GM10248 (cell line): ENCODE results near the gene EIF3F.
"Not testable (repeated sequence)": the region's sequence is repeated elsewhere in the genome, so short reads cannot be mapped to it uniquely, and the experiment has no call there.

ENCODE experiments used
- CTCF ChIA-PET: fragments of 300-600 bp; sonication (Branson Sonifier 250); formaldehyde crosslinking; extraction: SDS; loops from one replicate; lab custom pipeline; 2021; ENCODE audit warnings: antibody characterized with exemption; lab: Yijun Ruan, JAX
- POLR2A ChIA-PET: fragments of 350-650 bp; sonication (Branson Sonifier 250); formaldehyde crosslinking; extraction: SDS; loops from one replicate; lab custom pipeline; 2020; ENCODE audit warnings: antibody characterized with exemption; lab: Yijun Ruan, JAX
- DNase-seq: peaks from one replicate; pipeline ENCODE4 v3.0.0; 2012; ENCODE audit errors: extremely low spot score
- CTCF ChIP-seq: IDR thresholded peaks from 2 replicates; pipeline ENCODE4 v1.5.1; 2012; ENCODE audit warnings: mild to moderate bottlenecking, low read depth; ENCODE audit errors: extremely low read depth, missing control alignments, control extremely low read depth

Gene EIF3F

GRCh38 chr11:7982582-7983119 lies 4.5 kb upstream of the EIF3F start:
- POLR2A ChIA-PET, result no interaction called here
- no peak for DNase-seq
- CTCF ChIA-PET, result interaction anchor here (0.7 to 1.5 kb wide), 4 partner anchors 12 to 90 kb away, joined by 3 read pairs; no protein-coding TSS in a partner anchor
- no peak for TF ChIP-seq CTCF

- DNase-seq, result no peak
- POLR2A ChIA-PET, result no interaction called here
- CTCF ChIA-PET, result interaction anchor here (1.1 to 4.3 kb wide), 5 partner anchors 7 to 115 kb away, joined by 3 to 72 read pairs (median 9); no protein-coding TSS in a partner anchor
- no peak for TF ChIP-seq CTCF
Observed at GRCh38 chr11:7983832-7984590, 3.1 kb upstream of the EIF3F start.

GRCh38 chr11:7987560-7987883 lies 385 bp downstream of the EIF3F start:
- POLR2A ChIA-PET, DNase-seq: not testable (repeated sequence)
- CTCF ChIA-PET, result interaction anchor here (0.6 to 4.3 kb wide), 29 partner anchors 8 to 888 kb away, joined by 3 to 72 read pairs (median 4); partner anchors contain the start of genes LMO1 and NLRP10

- POLR2A ChIA-PET, result no interaction called here
- no peak for DNase-seq
- TF ChIP-seq CTCF, result no peak
- CTCF ChIA-PET, result interaction anchor here (2.1 to 2.4 kb wide), 2 partner anchors 8 to 12 kb away, joined by 10 to 14 read pairs; partner anchors contain the start of gene EIF3F
Observed at GRCh38 chr11:7994581-7995278, 7.6 kb downstream of the EIF3F start.

- TF ChIP-seq CTCF, result no peak
- no peak for DNase-seq
- ChIA-PET CTCF (interaction anchor here (1.4 to 13.3 kb wide), 3 partner anchors 13 to 105 kb away, joined by 3 to 408 read pairs (median 3); partner anchors contain the start of gene EIF3F), POLR2A (no interaction called here)
Observed at GRCh38 chr11:7999795-8000194, 12.7 kb downstream of the EIF3F start.

- ChIA-PET POLR2A (no interaction called here), CTCF (interaction anchor here (1.4 to 13.3 kb wide), 3 partner anchors 13 to 106 kb away, joined by 3 to 408 read pairs (median 3); partner anchors contain the start of gene EIF3F)
- no peak for TF ChIP-seq CTCF
- no peak for DNase-seq
Observed at GRCh38 chr11:8000390-8000789, 13.3 kb downstream of the EIF3F start.
